ENCODE results near the gene CCDC15.

CCDC15 gene

DNA sequence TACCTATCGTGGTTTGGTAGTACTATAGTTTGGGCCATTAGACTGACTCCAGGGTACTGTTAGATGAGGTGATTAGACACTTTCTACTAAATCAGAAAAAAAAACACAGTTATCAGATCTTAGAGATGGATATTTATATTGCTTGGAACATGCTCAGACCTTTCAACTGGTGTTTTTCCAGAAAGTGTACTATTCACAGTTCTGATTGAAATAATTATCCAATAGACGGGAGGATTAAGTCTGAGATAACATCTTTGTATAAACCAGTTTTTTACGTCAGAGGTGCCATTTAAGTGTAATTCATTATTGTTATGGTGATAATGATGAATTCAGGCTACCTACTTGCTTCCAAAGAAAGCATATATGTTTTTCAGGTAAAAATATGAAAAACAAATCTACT, 22.5 kb downstream of the CCDC15 start:
- no peaks in the 10 kb centered on the region for H3K36me3 ChIP-seq (ENCODE audit: control insufficient read depth, low read depth, low read length)
- no peak overlapping the region for H3K9ac ChIP-seq (ENCODE audit: low read length)
- no peaks in the 10 kb centered on the region for H3K4me1 ChIP-seq (ENCODE audit: control insufficient read depth, low read depth, low read length)
- no peaks in the 10 kb centered on the region for H3K27me3 ChIP-seq (ENCODE audit: control insufficient read depth, insufficient read depth, low read length)
- no peak overlapping the region for H3K27ac ChIP-seq (ENCODE audit: low read length)
- H3K9me3 ChIP-seq (ENCODE audit: control insufficient read depth, low read depth, low read length): no peaks in the 10 kb centered on the region
- no peak overlapping the region for H3K4me3 ChIP-seq (ENCODE audit: low read length)

DNA sequence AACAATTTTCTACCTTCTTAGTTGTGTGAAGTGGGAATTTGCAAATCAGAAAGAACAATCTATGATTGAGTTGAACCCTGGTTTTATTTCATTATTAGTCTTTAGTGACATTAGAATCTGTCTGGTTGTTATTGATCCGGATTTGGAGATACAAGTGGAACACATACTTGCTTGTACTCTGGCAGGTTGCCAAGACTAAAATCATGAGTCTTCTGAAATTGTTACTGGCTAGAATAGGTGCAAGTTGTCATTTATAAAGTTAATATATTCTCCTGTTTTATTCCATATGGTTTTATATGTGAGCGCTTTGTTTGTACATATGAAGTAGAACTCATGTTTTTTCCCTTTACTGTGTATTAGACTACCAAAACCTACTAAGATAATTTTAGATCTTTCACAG, 23.0 kb downstream of the CCDC15 start:
- Histone ChIP-seq H3K4me1 (ENCODE audit: control insufficient read depth, low read depth, low read length) (no peaks in the 10 kb centered on the region), H3K9me3 (ENCODE audit: control insufficient read depth, low read depth, low read length) (no peaks in the 10 kb centered on the region), H3K9ac (ENCODE audit: low read length) (no peak overlapping the region), H3K36me3 (ENCODE audit: control insufficient read depth, low read depth, low read length) (no peaks in the 10 kb centered on the region), H3K27me3 (ENCODE audit: control insufficient read depth, insufficient read depth, low read length) (no peaks in the 10 kb centered on the region), H3K4me3 (ENCODE audit: low read length) (no peak overlapping the region), H3K27ac (ENCODE audit: low read length) (no peak overlapping the region)

DNA sequence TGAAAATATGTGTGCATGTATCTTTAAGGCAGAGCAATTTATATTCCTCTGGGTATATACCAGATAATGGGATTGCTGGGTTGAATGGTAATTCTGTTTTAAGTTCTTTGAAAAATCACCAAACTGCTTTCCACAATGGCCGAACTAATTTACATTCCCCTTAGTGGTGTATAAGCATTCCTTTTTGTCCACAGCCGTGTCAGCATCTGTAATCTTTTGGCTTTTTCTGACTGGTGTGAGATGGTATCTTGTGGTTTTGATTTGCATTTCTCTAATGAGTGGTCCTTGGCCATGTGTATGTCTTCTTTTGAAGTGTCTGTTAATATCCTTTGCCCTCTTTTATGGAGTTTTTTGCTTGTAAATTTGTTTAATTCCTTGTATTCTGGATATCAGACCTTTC, 24.3 kb downstream of the CCDC15 start:
- no peaks in the 10 kb centered on the region for H3K9me3 ChIP-seq (ENCODE audit: control insufficient read depth, low read depth, low read length)

DNA sequence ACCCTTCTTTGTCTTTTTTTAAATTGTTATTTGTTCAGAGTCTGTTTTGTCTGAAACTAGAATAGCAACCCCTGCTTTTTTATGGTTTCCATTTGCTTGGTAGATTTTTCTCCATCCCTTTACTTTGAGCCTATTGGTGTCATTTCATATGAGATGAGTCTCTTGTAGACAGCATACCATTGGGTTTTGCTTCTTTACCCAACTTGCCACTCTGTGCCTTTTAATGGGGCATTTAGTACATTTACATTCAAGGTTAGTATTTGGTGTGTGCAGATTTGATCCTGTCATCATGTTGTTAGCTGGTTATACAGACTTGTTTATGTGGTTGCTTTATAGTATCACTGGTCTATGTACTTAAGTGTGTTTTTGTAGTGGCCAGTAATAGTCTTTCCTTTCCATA, 28.0 kb downstream of the CCDC15 start:
- no peak overlapping the region for H3K4me3 ChIP-seq (ENCODE audit: low read length)
- H3K9me3 ChIP-seq (ENCODE audit: control insufficient read depth, low read depth, low read length): no peaks in the 10 kb centered on the region
- no peaks in the 10 kb centered on the region for H3K36me3 ChIP-seq (ENCODE audit: control insufficient read depth, low read depth, low read length)

More for the DNA sequence above, 24.3 kb downstream of the CCDC15 start:
- Histone ChIP-seq H3K4me3 (ENCODE audit: low read length) (no peak overlapping the region), H3K27me3 (ENCODE audit: control insufficient read depth, insufficient read depth, low read length) (no peaks in the 10 kb centered on the region), H3K4me1 (ENCODE audit: control insufficient read depth, low read depth, low read length) (no peaks in the 10 kb centered on the region), H3K27ac (ENCODE audit: low read length) (no peak overlapping the region), H3K9ac (ENCODE audit: low read length) (no peak overlapping the region), H3K36me3 (ENCODE audit: control insufficient read depth, low read depth, low read length) (no peaks in the 10 kb centered on the region)

DNA sequence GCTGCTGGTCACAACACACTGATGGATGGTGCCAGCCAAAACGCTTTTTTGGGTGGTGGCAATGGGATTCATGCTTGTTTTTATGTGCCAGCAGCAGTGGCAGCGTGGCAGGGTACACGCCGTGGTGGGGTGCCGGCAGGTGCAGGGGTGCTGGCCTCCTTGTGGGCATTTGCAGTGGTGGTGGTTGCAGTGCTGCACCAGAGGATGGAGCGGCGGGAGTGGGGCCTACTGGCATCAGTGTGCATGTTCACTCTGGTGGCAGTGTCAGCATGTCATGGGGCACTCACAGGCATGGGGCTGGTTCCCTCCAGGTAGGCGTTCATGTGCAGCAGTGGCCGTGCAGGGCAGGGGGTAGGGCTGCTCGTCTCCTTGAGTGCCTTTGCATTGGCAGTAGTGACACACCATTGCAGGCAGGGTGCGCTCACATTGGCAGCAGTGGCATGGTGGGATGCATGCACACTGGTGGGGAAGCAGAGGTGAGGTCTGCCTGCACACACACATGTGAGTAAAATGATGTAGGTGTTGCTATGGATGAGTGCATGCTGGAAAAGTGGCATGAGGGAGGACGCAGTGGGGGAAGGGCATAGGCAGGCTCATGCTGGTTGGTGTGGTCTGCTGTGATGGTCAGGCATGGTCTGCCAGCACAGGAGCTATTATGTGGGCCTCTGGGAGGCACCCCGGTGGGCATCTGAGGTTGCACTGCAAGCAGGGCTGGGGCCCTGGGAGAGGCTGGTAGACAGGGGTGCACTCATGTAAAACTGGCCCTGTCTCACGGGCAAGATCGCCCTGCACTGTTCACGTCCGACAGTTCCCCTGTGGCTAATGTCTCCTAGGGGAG, 29.9 kb downstream of the CCDC15 start:
- no peak overlapping the region for H3K27ac ChIP-seq (ENCODE audit: low read length)
- no peaks in the 10 kb centered on the region for H3K36me3 ChIP-seq (ENCODE audit: control insufficient read depth, low read depth, low read length)
- no peaks in the 10 kb centered on the region for H3K4me1 ChIP-seq (ENCODE audit: control insufficient read depth, low read depth, low read length)
- H3K4me3 ChIP-seq (ENCODE audit: low read length): no peak overlapping the region
- H3K9ac ChIP-seq (ENCODE audit: low read length): no peak overlapping the region
- H3K27me3 ChIP-seq (ENCODE audit: control insufficient read depth, insufficient read depth, low read length): no peaks in the 10 kb centered on the region
- H3K9me3 ChIP-seq (ENCODE audit: control insufficient read depth, low read depth, low read length): no peaks in the 10 kb centered on the region

More for the DNA sequence above, 28.0 kb downstream of the CCDC15 start:
- H3K9ac ChIP-seq (ENCODE audit: low read length): no peak overlapping the region
- H3K27ac ChIP-seq (ENCODE audit: low read length): no peak overlapping the region
- H3K4me1 ChIP-seq (ENCODE audit: control insufficient read depth, low read depth, low read length): no peaks in the 10 kb centered on the region
- H3K27me3 ChIP-seq (ENCODE audit: control insufficient read depth, insufficient read depth, low read length): no peaks in the 10 kb centered on the region

DNA sequence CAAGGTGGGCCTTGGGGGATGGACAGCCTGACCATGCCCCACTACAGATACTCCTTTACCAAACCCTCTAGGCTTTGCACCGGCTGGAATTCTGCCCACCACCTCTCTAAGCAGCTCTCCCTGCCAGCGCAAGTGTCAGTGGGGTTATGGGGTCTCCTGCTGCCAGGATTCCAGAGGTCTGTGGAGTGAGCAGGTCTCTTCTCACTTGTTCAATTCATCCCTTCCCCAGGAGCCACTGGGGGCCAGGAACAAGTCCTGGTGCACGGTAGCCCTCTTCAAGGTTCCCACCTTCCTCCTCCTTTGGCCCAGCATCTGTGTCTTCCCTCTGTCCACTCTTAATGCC, 30.5 kb downstream of the CCDC15 start:
- Histone ChIP-seq H3K27me3 (ENCODE audit: control insufficient read depth, insufficient read depth, low read length) (no peaks in the 10 kb centered on the region), H3K4me3 (ENCODE audit: low read length) (no peak overlapping the region), H3K4me1 (ENCODE audit: control insufficient read depth, low read depth, low read length) (no peaks in the 10 kb centered on the region), H3K9me3 (ENCODE audit: control insufficient read depth, low read depth, low read length) (no peaks in the 10 kb centered on the region), H3K27ac (ENCODE audit: low read length) (no peak overlapping the region), H3K9ac (ENCODE audit: low read length) (no peak overlapping the region), H3K36me3 (ENCODE audit: control insufficient read depth, low read depth, low read length) (no peaks in the 10 kb centered on the region)

DNA sequence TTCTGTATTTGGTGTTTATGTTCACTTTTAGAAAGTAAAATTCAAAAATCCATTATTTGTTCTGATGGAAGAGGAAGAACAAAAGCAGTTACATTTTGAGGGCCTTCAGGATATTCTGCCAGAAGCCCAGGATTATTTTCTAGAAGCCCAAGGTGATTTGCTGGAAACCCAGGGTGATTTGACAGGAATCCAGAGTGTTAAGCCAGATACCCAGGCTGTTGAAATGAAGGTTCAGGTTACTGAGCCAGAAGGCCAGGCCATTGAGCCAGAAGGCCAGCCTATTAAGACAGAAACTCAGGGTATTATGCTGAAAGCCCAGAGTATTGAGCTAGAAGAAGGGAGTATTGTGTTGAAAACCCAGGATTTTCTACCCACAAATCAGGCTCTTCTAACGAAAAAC, 33.1 kb downstream of the CCDC15 start:
- Histone ChIP-seq H3K27ac (ENCODE audit: low read length) (no peak overlapping the region), H3K9me3 (ENCODE audit: control insufficient read depth, low read depth, low read length) (no peaks in the 10 kb centered on the region), H3K4me1 (ENCODE audit: control insufficient read depth, low read depth, low read length) (no peaks in the 10 kb centered on the region), H3K4me3 (ENCODE audit: low read length) (no peak overlapping the region), H3K36me3 (ENCODE audit: control insufficient read depth, low read depth, low read length) (no peaks in the 10 kb centered on the region), H3K9ac (ENCODE audit: low read length) (no peak overlapping the region), H3K27me3 (ENCODE audit: control insufficient read depth, insufficient read depth, low read length) (no peaks in the 10 kb centered on the region)

DNA sequence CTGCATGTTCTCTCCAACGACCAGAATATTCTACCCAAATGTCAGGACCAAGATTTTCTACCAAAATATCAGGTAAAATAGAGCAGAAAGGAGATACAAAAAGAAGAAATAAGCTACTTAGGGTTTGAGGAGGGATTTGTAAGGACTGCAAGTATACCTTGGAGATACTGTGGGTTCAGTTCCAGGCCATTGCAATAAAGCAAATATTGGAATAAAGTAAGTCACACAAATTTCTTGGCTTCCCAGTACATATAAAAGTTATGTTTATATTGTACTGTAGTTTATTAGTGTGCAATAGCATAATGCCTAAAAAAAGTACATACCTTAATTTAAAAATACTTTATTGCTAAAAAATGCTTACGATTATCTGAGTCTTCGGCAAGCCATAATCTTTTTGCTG, 34.1 kb downstream of the CCDC15 start:
- Histone ChIP-seq H3K4me1 (ENCODE audit: control insufficient read depth, low read depth, low read length) (no peaks in the 10 kb centered on the region), H3K9me3 (ENCODE audit: control insufficient read depth, low read depth, low read length) (no peaks in the 10 kb centered on the region), H3K4me3 (ENCODE audit: low read length) (no peak overlapping the region), H3K36me3 (ENCODE audit: control insufficient read depth, low read depth, low read length) (no peaks in the 10 kb centered on the region), H3K9ac (ENCODE audit: low read length) (no peak overlapping the region), H3K27ac (ENCODE audit: low read length) (no peak overlapping the region), H3K27me3 (ENCODE audit: control insufficient read depth, insufficient read depth, low read length) (no peaks in the 10 kb centered on the region)

DNA sequence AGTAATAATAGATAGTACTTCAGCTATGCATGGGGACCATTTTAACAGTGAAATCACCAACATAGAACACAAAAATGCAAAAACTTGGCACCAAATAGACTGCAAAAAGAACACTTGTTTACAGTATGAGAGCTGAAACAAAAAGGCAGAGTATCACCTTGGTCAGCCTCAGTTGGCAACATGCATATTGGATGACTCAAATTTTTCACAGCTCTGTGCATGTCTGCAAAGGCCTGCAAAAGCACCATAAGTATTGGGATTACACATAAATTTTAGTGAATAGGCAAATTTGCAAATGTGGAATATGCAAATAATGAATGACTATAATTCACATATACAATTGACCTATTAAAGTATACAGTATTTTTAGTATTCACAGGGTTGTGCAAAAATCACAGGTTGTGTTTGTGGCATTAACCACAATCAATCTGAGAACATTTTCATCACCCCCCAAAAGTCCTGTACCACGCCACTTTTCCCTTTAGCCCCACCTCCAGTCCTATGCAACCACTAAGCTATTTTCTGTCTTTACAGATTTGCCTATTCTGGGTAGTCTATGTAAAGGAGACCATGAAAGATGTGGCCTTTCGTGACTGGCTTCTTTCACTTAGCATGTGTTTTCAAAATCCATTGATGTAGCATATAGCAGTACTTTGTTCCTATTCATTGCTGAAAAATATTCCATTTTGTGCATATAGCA, 47.2 kb downstream of the CCDC15 start:
- no peaks in the 10 kb centered on the region for H3K36me3 ChIP-seq (ENCODE audit: control insufficient read depth, low read depth, low read length)
- no peaks in the 10 kb centered on the region for H3K9me3 ChIP-seq (ENCODE audit: control insufficient read depth, low read depth, low read length)
- H3K9ac ChIP-seq (ENCODE audit: low read length): no peak overlapping the region
- H3K4me1 ChIP-seq (ENCODE audit: control insufficient read depth, low read depth, low read length): no peaks in the 10 kb centered on the region
- H3K27ac ChIP-seq (ENCODE audit: low read length): no peak overlapping the region
- no peaks in the 10 kb centered on the region for H3K27me3 ChIP-seq (ENCODE audit: control insufficient read depth, insufficient read depth, low read length)
- no peak overlapping the region for H3K4me3 ChIP-seq (ENCODE audit: low read length)

DNA sequence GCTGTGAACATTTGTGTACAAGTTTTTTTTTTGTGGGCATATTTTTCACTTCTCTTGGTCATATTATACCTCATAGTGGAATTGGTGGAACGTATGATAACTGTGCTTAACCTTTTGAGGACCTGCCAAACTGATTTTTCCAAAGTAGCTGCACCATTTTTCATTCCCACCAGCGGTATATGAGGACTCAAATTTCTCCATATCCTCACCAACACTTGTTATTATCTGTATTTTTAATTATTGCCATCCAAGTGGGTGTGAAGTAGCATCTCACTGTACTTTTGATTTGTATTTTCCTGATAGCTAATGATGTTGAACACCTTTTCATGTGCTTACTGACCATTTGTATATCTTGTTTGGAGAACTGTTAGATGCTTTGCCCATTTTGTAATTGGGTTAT, 47.8 kb downstream of the CCDC15 start:
- H3K36me3 ChIP-seq (ENCODE audit: control insufficient read depth, low read depth, low read length): no peaks in the 10 kb centered on the region
- no peaks in the 10 kb centered on the region for H3K4me1 ChIP-seq (ENCODE audit: control insufficient read depth, low read depth, low read length)
- no peak overlapping the region for H3K27ac ChIP-seq (ENCODE audit: low read length)

DNA sequence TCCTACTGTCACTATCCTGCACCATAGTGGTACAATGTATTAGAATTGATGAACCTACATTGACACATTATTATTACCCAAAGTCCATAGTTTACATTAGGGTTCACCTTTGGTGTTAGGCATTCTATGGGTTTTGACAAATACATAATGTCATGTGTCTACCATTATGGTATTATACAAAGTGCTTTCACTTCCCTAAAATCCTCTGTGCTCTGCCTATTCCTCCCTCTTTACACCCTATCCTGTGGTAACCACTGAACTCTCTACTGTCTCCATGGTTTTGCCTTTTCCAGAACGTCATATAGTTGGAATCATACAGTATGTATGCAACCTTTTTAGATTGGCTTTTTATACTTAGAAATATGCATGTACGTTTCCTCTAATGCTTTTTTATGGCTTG, 51.5 kb downstream of the CCDC15 start:
- Histone ChIP-seq H3K36me3 (ENCODE audit: control insufficient read depth, low read depth, low read length) (no peaks in the 10 kb centered on the region), H3K4me1 (ENCODE audit: control insufficient read depth, low read depth, low read length) (no peaks in the 10 kb centered on the region), H3K27ac (ENCODE audit: low read length) (no peak overlapping the region), H3K9me3 (ENCODE audit: control insufficient read depth, low read depth, low read length) (no peaks in the 10 kb centered on the region), H3K4me3 (ENCODE audit: low read length) (no peak overlapping the region), H3K9ac (ENCODE audit: low read length) (no peak overlapping the region), H3K27me3 (ENCODE audit: control insufficient read depth, insufficient read depth, low read length) (no peaks in the 10 kb centered on the region)

More for the DNA sequence above, 47.8 kb downstream of the CCDC15 start:
- H3K4me3 ChIP-seq (ENCODE audit: low read length): no peak overlapping the region
- no peaks in the 10 kb centered on the region for H3K9me3 ChIP-seq (ENCODE audit: control insufficient read depth, low read depth, low read length)
- H3K27me3 ChIP-seq (ENCODE audit: control insufficient read depth, insufficient read depth, low read length): no peaks in the 10 kb centered on the region
- no peak overlapping the region for H3K9ac ChIP-seq (ENCODE audit: low read length)

DNA sequence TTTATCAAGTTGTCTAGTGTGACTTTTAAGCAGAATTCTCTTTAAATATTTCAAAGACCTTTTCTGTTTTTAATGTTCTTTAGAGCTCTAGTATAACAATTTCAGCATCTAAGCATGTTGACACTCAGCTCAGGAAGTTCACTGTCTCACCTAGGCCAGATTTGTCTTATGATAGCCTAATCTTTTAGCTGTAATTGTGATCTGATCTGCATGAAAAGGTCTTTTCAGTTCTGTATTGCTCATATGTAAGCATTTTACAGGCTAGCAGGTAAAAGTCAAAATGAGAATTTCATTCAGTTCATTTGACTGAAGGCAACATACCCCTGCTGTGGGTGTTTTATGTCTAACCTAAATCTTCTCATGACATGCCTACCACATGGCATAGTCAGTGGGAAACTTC, 62.4 kb downstream of the CCDC15 start:
- Histone ChIP-seq H3K4me3 (ENCODE audit: low read length) (no peak overlapping the region), H3K9me3 (ENCODE audit: control insufficient read depth, low read depth, low read length) (no peaks in the 10 kb centered on the region), H3K27me3 (ENCODE audit: control insufficient read depth, insufficient read depth, low read length) (no peaks in the 10 kb centered on the region), H3K27ac (ENCODE audit: low read length) (no peak overlapping the region), H3K36me3 (ENCODE audit: control insufficient read depth, low read depth, low read length) (no peaks in the 10 kb centered on the region), H3K4me1 (ENCODE audit: control insufficient read depth, low read depth, low read length) (no peaks in the 10 kb centered on the region), H3K9ac (ENCODE audit: low read length) (no peak overlapping the region)

Data from iPS-18a (cell line).